K562 (cell line): ENCODE results near the gene CACNA1I. TPM values are rescaled to one million over a fixed set of nuclear protein-coding genes. Genes with fewer than 3 reads are reported as not detected.
A peak's percentile ranks its signal among the peaks of the same experiment; 100 is the strongest.

Experiments
- ADNP ChIP-seq: fragments of 200-800 bp; sonication (Bioruptor generic); IDR thresholded peaks from 2 replicates; pipeline ENCODE4 v1.6.1; 2016; ENCODE audit warnings: missing genetic modification characterization, missing compliant biosample characterization
- NELFE ChIP-seq: IDR thresholded peaks from 2 replicates; pipeline ENCODE4 v1.6.1; 2011; ENCODE audit warnings: mild to moderate bottlenecking; ENCODE audit not compliant: insufficient read depth, insufficient read length
- PHF20 ChIP-seq: fragments of 450-650 bp; IDR thresholded peaks from 2 replicates; pipeline ENCODE4 v1.6.1; 2018; ENCODE audit not compliant: partially characterized antibody
- SPI1 ChIP-seq: IDR thresholded peaks from 2 replicates; pipeline ENCODE4 v1.6.1; 2011; ENCODE audit warnings: low read depth, low read length, control low read depth, borderline replicate concordance
- ZNF12 ChIP-seq: sonication (generic); formaldehyde crosslinking; IDR thresholded peaks from 2 replicates; pipeline ENCODE4 v1.4.0; 2020; ENCODE audit warnings: mild to moderate bottlenecking, missing genetic modification reagents
- ZNF311 ChIP-seq: fragments of 250-450 bp; sonication (Bioruptor Pico); IDR thresholded peaks from 2 replicates; pipeline ENCODE4 v1.4.0; 2020; ENCODE audit warnings: mild to moderate bottlenecking, moderate library complexity
- ZNF707 ChIP-seq: fragments of 250-450 bp; sonication (Bioruptor Pico); conservative IDR thresholded peaks from 2 replicates; pipeline ENCODE4 v1.8.0; 2022; ENCODE audit warnings: inconsistent platforms, mild to moderate bottlenecking, moderate library complexity
- polyA plus RNA-seq, 8 experiments: library from polyadenylated mRNA; depleted of rRNA in 4 of 8; stranded (reverse) in 5 of 8; unstranded in 3 of 8; fragments of >200 nt; fragmentation: Nextera tagmentation in 2 of 8; fragmentation: Illumina TruSeq in 1 of 8; extraction: Ambion mirVana in 2 of 8; extraction: Trizol in 1 of 8; gene quantifications; 2 replicates each; pipeline versions ENCODE4 v1.2.1 to v1.2.3, GENCODE V29; 2011 to 2014; ENCODE audit warnings: inconsistent platforms in 1 of 8, missing spikeins in 1 of 8
- total RNA-seq, 7 experiments: library from RNA; depleted of rRNA in 6 of 7; stranded (reverse); fragments of >200 nt in 6 of 7; fragmentation: Illumina TruSeq in 2 of 7; extraction: Trizol in 2 of 7; gene quantifications; 2 replicates each; pipeline versions ENCODE4 v1.2.1 to v1.2.3, GENCODE V29; 2011 to 2021; ENCODE audit warnings: low replicate concordance in 1 of 7
- TF ChIP-seq, protein P1 (sequence below): fragments of 250-450 bp; sonication (Bioruptor Pico); IDR thresholded peaks from 2 replicates; pipeline ENCODE4 v1.8.0; 2021; ENCODE audit warnings: moderate library complexity, mild to moderate bottlenecking, inconsistent platforms
- TF ChIP-seq, protein P2 (sequence below): sonication (generic); formaldehyde crosslinking; IDR thresholded peaks from 2 replicates; pipeline ENCODE4 v1.8.1; 2023; ENCODE audit warnings: missing genetic modification reagents, mild to moderate bottlenecking, borderline replicate concordance
- TF ChIP-seq, protein P3 (sequence below): fragments of 450-650 bp; IDR thresholded peaks from 2 replicates; pipeline ENCODE4 v1.6.1; 2016; ENCODE audit warnings: borderline replicate concordance

CACNA1I gene
- total and polyA plus RNA-seq, 9 of the 15 experiments (the other 6 are each of a cell fraction or from before 2014, with no cell fraction given): 0.01 to 0.79 (median 0.32) TPM; not detected in 1

DNA sequence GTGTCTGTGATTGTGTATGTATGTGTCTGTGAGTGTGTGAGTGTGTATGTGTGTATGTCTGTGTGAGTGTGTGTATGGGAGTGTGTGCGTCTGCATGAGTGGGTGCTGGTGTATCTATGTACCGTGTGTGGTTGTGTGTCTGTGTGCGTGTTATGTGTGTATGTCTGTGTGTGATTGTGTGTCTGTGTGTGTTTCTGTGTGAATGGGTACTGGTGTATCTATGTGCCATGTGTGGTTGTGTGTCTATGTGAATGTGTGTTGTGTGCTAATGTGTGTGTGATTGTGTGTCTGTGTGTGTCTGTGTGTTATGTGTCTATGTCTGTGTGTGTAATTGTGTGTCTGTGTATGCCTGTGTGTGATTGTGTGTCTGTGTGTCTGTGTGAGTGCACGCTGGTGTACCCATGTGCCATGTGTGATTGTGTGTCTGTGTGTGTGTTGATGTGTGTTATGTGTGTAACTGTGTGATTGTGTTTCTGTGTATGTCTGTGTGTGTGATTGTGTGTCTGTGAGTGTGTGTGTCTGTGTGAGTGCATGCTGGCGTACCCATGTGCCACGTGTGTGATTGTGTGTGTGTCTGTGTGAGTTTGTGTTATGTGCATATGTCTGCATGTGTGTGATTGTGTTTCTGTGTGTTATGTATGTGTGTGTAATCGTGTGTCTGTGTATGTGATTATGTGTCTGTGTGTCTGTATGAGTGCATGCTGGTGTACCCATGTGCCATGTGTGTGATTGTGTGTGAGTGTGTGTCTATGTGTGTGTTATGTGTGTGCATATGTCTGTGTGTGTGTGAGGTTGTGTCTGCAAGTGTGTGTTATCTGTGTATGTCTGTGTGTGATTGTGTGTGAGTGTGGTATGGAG lies 6.8 kb upstream of the CACNA1I start (continued):
- TF ChIP-seq, protein P1, sequence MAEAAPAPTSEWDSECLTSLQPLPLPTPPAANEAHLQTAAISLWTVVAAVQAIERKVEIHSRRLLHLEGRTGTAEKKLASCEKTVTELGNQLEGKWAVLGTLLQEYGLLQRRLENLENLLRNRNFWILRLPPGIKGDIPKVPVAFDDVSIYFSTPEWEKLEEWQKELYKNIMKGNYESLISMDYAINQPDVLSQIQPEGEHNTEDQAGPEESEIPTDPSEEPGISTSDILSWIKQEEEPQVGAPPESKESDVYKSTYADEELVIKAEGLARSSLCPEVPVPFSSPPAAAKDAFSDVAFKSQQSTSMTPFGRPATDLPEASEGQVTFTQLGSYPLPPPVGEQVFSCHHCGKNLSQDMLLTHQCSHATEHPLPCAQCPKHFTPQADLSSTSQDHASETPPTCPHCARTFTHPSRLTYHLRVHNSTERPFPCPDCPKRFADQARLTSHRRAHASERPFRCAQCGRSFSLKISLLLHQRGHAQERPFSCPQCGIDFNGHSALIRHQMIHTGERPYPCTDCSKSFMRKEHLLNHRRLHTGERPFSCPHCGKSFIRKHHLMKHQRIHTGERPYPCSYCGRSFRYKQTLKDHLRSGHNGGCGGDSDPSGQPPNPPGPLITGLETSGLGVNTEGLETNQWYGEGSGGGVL: no peak
- no peak for TF ChIP-seq ZNF311
- no peak for TF ChIP-seq SPI1
- peak; percentile 66; the same call in 1 of the 2 replicates for TF ChIP-seq ADNP (tag)
- TF ChIP-seq, protein P2, sequence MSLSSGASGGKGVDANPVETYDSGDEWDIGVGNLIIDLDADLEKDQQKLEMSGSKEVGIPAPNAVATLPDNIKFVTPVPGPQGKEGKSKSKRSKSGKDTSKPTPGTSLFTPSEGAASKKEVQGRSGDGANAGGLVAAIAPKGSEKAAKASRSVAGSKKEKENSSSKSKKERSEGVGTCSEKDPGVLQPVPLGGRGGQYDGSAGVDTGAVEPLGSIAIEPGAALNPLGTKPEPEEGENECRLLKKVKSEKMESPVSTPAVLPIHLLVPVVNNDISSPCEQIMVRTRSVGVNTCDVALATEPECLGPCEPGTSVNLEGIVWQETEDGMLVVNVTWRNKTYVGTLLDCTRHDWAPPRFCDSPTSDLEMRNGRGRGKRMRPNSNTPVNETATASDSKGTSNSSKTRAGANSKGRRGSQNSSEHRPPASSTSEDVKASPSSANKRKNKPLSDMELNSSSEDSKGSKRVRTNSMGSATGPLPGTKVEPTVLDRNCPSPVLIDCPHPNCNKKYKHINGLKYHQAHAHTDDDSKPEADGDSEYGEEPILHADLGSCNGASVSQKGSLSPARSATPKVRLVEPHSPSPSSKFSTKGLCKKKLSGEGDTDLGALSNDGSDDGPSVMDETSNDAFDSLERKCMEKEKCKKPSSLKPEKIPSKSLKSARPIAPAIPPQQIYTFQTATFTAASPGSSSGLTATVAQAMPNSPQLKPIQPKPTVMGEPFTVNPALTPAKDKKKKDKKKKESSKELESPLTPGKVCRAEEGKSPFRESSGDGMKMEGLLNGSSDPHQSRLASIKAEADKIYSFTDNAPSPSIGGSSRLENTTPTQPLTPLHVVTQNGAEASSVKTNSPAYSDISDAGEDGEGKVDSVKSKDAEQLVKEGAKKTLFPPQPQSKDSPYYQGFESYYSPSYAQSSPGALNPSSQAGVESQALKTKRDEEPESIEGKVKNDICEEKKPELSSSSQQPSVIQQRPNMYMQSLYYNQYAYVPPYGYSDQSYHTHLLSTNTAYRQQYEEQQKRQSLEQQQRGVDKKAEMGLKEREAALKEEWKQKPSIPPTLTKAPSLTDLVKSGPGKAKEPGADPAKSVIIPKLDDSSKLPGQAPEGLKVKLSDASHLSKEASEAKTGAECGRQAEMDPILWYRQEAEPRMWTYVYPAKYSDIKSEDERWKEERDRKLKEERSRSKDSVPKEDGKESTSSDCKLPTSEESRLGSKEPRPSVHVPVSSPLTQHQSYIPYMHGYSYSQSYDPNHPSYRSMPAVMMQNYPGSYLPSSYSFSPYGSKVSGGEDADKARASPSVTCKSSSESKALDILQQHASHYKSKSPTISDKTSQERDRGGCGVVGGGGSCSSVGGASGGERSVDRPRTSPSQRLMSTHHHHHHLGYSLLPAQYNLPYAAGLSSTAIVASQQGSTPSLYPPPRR (CRISPR knock-in tag): no peak
- no peak for TF ChIP-seq NELFE
- TF ChIP-seq PHF20: peak; percentile 3
- no peak for TF ChIP-seq ZNF707
- TF ChIP-seq ZNF12 (CRISPR knock-in tag): no peak
- TF ChIP-seq, protein P3, sequence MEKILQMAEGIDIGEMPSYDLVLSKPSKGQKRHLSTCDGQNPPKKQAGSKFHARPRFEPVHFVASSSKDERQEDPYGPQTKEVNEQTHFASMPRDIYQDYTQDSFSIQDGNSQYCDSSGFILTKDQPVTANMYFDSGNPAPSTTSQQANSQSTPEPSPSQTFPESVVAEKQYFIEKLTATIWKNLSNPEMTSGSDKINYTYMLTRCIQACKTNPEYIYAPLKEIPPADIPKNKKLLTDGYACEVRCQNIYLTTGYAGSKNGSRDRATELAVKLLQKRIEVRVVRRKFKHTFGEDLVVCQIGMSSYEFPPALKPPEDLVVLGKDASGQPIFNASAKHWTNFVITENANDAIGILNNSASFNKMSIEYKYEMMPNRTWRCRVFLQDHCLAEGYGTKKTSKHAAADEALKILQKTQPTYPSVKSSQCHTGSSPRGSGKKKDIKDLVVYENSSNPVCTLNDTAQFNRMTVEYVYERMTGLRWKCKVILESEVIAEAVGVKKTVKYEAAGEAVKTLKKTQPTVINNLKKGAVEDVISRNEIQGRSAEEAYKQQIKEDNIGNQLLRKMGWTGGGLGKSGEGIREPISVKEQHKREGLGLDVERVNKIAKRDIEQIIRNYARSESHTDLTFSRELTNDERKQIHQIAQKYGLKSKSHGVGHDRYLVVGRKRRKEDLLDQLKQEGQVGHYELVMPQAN: 0 out of 2 replicates have a peak, but pooled peaks have one; percentile 24
